Right hindlimb (tissue), 1 donor: ENCODE measurements around the gene TEX101.
"Not testable (repeated sequence)": the region's sequence is repeated elsewhere in the genome, so short reads cannot be mapped to it uniquely, and the experiment has no call there.

ENCODE experiments used
- DNase-seq: peaks from one replicate; pipeline ENCODE4 v3.0.0-alpha.2; 2018

TEX101 gene, protein sequence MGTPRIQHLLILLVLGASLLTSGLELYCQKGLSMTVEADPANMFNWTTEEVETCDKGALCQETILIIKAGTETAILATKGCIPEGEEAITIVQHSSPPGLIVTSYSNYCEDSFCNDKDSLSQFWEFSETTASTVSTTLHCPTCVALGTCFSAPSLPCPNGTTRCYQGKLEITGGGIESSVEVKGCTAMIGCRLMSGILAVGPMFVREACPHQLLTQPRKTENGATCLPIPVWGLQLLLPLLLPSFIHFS

DNA sequence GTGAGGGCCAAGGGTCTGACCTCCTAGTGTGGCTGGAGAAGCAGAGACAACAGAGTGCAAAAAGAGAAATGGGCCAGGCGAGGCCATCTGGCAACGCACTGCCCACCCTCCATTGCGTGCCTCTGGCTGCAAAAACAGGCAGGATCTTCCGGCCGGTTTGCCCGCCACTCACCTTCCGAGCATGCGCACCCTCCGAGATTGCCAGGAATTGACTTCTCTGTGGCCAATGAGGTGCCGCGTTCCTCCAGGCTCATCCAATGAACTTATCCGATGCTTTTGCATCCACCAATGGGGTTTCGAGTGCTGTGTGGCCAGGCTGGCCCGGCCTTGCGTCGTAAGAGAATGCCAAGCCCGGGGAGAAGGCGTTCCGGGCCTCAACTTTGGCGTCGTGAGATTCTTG is at the start of gene TEX101:
TSS of gene TEX101 (plus strand) at position 337 of the 400 bp plus-strand sequence. CDS start 1,030 bp downstream, outside the sequence.
- DNase-seq, result no peak

DNA sequence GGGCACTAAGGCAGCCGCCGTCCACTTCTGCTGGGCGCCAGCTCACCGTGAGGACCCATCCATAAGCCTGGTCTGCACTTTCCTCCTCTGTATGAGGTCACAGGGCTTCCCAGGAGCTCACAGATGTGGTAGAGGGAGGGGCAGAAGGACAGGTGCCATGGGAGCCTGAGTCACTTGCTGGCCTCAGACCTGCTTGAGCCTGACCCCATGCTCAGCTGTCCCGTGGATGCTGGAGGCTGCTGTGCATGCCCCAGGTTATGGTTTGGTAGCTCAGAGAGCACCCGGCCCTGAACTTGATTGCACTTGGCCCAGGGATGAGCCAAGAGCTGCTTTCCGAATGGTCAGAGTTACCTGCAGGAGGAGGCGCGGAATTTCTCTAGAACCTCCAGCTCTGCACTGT is 49.0 kb upstream of the TEX101 start:
- DNase-seq, result not testable (repeated sequence)

DNA sequence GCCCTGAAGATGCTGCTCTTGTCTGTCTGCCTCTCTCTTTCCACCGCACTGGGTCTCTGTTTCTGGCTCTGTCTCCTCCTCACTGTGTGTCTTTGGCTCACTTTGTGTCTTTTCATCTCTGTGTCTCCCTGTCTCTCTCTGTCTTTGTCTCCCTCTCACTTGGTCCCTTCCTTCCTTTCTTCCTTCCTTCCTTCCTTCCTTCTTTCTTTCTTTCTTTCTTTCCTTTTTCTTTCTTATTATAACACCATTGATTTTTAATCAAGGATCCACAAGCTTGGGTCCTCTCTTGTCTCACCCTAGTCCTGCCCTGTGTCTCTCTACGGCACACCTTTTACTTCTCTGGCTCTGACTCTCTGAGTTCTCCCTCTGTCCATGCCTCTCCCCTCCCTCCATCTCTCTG is 46.9 kb upstream of the TEX101 start:
- no peak for DNase-seq

DNA sequence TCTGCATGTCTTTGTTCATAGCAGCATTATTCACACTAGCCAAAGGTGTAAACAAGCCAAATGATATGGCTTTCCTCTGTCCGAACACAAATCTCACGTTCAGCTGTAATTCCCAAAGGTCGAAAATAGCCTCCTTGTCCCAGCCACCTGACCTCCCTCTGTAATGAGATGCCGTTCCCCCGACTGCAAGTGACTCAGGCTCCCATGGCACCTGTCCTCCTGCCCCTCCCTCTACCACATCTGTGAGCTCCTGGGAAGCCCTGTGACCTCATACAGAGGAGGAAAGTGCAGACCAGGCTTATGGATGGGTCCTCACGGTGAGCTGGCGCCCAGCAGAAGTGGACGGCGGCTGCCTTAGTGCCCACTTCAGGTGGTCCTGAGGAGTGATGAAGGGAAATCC is 45.8 kb upstream of the TEX101 start:
- DNase-seq, result not testable (repeated sequence)

DNA sequence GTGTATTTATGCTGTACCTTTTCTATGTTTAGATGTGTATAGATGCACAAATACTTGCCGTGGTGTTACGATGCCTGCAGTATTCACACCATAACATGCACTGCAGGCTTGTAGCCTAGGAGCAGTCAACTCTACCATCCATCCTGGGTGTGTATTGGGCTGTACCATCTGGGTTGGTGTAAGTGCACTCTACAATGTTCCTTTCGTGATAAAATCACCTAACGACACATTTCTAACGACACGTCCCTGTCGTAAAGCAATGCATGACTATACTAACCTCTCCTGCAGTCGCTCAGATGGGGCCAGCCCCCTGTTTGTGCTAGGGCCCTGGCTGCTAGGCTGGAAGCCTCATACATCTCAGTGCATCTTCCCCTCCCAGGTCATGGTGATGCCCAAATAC is 42.8 kb upstream of the TEX101 start:
- DNase-seq, result no peak

DNA sequence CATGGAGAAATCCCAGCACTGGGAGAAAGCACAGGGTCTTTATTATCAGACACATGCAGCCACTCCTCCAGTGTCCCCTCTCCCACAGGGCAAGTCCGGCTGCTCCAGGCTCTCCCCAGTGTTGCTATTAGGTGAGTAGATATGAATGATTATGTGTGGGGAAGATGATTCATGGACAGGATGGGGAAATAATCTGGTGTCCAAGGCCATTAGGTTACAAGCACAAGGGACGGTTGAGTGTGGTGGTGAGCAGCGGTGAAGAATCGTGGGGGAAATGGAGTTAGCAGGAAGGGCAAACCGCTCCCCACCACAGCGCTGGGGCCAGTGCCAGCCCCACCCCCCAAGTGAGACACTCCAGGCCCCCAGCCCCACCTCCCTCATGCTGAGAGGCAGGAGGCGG is 42.2 kb upstream of the TEX101 start:
- DNase-seq, result no peak

DNA sequence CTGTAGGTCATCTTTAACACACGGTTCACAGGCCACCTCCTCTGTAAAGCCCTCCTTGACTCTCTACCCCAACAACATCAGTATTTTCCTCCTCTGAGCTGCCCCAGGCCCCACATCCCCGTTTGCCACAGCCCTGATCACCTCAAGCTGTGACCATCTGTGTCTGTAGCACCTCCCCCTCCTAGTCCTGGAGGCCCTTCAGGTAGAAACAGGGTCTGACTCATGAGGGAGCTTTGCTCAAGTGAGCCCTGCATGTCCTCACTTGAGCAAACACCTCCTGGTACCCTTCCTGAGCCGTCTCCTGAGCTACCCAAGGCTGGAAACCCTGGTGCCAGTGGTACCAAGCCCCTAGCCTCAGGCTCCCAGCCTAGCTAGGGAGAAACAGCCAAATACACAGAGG is 37.1 kb upstream of the TEX101 start:
- not testable (repeated sequence) for DNase-seq

DNA sequence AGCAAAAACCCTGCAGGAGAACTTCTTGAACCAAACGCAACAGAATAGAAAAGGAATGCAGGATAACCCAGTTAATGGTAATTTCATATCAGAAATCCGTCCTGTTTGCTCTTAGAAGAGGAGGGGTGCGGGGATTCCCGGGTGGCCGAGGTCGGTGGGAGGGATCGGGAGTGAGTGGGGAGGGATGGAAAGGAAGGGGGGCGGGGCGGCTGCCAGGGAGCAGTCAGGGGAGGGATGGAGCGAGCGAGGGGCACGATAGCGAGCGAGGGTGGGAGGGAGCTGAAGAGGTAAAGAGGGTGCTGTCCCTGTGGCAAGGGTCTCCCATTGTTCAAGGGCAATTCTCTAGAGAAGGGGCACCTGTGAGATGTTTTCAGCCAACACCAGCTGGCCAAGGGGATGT is 34.7 kb upstream of the TEX101 start:
- DNase-seq, result no peak

DNA sequence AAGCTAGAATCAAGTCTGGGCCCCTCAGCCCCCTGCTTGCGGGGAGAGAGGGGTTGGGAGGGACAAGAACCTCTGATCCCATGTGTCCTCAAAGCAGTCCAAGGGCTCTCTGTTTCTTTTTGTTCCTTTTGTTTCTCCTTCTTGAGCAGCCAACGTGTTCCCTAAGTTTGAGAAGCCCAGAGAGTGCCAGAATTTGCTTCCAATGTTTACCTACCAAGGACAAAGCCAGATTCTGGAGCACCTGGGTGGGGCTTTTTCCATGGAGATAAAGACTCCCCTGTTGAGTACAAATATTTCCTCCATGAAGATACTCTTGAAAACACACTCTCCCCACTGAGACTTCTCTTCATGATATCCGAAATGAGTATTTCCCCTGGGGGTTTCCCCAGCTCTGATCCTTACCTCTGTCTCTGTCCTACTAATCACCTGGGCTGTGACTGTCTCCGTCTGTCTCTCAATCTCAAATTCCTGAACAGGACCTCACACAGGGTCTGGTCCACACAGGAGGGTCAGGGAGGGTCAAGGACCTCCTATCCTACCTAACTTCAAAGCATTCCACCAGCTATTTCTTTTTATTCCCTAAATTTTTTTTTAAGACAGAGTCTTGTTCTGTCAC is 33.8 kb upstream of the TEX101 start:
- no peak for DNase-seq

DNA sequence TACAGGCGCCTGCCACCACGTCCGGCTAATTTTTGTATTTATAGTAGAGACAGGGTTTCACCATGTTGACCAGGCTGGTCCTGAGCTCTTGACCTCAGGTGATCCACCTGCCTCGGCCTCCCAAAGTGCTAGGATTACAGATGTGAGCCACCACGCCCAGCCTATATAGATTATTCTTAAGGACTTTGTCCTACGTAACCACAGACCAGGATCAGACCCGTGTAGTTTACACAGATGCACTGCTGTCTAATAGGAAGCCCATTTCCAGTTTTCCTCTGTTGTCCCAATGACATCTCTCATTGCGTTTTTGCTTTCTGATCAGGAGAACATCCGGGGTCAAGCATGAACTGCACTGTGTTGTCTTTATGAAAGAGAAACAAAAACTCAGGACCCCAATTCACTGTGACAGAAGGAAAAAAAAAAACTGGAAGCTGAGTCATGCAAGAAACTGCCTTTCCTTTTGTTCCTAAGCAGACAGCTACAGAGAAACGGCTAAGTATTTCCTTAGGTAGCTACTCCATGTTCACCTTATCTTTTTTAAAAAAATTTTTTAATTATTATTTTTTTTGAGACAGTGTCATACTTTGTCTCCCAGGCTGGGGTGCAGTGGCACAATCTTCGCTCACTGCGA is 32.0 kb upstream of the TEX101 start:
- DNase-seq, result not testable (repeated sequence)

DNA sequence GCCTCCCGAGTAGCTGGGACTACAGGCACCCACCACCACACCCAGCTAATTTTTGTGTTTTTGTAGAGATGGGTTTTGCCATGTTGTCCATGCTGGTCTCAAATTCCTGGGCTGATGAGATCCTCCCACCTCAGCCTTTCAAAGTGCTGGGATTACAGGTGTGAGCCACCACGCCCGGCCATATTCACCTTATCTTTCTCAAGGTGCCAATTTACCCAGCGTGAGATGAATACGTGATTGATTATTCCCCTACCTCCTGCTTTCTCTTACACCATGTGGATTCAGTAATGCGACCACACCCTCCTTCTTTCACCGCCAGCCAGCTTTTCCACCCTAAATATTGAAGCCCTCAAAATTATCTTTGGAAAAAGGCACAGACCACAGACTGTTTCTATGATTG is 31.4 kb upstream of the TEX101 start:
- not testable (repeated sequence) for DNase-seq

DNA sequence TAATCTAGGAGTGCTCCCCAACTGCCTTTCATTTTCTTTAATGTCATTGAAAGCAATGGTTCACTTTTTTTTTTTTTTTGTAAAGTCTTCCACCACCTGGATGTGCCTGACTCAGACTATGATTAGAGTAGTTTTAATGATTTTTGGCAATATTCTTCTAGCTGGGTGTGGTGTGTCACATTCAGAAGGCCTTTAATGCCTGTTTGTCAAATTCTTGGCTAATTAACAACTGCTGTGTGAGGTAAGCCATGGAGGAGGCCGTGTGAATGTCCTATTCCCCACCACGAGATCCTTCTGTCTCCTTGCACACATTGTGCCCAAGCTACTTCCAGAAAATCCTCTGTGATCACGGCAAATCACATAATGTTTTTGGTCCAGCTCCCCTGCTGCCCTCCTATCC is 30.9 kb upstream of the TEX101 start:
- DNase-seq, result not testable (repeated sequence)

DNA sequence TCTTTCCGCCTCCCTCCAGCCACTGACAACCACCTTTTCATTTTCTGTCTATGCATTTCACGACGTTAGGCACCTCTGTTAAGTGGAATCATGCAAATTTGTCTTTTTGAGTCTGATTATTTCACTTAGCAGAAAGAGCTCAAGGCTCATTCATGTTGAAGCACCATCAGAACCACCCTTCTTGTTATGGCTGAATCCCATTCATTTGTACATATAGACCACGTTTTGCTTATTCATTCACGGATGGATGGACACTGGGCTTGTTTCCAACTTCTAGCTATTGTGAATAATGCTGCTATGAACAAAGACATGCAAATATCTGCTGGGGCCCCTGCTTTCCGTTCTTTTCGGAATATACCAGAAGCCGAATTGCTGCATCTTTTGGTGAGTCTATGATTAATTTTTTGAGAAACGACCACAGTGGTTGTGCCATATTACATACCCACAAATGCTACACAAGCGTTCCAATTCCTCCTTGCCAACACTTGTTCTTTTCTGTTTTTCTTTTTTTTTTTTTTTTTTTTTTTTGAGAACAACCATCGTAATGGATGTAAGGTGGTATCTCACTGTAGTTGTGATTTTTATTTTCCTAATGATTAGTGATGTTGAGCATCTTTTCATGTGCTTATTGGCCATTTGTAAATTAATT is 23.7 kb upstream of the TEX101 start:
- not testable (repeated sequence) for DNase-seq

DNA sequence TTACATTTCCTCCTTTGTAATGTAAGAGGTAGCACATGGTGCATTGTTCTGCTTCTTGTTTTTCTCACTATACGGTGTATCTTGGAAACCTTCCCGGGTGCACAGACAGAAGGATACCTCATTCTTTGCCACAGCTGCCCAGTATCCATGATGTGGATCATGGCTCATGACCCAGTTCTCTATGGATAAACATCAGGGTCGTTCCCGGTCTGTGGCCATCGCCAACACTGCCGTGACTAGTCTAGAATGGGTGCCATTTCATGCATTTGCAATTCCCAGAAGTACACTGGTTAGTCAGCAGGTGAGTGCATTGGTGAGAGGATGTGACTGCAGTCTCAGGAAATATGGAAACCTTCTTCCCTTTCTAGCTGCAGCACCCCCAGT is 23.1 kb upstream of the TEX101 start:
- not testable (repeated sequence) for DNase-seq

DNA sequence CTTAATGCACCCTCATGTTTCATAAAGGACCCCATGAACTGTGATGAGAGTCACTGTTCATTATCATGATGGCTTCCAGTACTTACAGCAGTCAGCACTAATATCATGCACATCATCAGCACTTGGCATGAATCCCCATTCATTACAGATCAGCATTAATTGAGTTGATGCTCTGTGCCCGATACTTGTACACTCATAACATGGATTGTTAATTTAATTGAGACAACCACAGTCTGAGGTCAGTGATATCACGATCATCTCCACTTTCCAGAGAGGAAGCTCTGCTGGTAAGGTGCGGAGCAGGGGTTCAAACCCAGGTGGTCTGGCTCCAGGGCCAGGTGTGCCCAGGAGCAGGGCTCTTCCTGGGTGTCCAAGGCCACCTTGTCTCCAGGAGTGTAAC is 21.2 kb upstream of the TEX101 start:
- not testable (repeated sequence) for DNase-seq

DNA sequence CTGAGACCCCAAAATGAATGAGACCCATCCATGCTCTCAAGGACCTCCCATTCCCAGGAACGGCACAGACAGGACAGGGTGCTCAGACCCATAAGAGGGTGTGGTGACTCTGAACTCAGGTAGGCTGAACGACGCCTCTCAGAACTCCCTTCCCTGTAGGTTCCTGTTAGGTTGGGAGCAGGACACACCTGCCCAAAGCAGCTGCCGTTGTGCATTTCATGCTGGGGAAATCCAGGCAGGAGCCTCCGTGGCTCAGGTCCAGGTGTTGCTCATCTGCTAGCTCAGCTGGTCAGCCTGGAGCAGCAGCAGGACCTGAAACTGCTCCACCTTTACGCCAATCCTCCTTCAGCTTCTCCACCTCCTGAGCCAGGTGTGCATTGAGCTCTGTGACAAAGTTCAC is 19.1 kb upstream of the TEX101 start:
- no peak for DNase-seq

DNA sequence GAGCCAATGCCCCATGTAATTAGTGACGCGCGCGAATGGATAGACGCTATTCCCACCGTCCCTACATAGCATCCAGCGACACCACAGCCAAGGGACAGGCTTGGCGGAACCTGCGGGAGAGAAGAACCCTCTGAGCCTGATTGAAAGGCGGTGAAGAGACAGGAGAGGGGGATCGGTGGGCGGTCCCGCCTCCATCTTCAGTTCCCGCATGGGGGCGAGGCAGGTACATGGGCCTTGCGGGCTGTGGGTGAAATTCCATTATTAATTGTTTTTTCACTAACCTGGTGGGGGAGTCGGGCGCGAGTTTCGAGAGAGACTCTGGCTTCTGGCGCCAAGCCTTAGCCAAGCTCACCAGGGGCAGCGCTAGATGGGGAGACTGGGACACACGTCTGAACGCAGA is 8.4 kb upstream of the TEX101 start:
- DNase-seq, result no peak

DNA sequence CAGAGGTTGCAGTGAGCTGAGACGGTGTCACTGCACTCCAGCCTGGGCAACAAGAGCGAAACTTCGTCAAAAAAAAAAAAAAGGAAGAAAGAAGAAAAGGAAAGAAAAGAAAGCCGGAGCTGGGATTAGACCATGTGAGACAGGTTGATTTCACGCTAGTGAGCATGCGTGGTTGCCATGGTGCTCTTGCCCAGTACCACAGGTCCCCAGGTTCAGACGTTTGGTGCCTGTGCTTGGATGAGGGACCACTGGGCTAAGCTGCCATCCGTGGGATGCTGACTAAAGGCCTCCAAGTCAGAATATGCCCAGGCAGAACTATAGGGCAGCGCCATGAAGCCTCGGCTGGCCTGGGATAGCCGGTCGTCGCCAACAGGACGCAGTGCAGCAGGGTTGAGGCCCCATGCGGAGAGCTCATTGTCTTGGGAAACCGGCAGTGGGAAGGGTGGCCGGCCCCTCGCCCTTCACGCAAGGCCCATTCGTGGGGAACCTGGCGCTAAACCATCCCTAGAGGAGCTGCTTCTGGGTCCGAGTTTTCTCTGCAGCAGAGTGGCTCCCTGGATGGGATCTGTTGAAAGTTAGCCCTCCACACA is 7.2 kb upstream of the TEX101 start:
- DNase-seq, result no peak

DNA sequence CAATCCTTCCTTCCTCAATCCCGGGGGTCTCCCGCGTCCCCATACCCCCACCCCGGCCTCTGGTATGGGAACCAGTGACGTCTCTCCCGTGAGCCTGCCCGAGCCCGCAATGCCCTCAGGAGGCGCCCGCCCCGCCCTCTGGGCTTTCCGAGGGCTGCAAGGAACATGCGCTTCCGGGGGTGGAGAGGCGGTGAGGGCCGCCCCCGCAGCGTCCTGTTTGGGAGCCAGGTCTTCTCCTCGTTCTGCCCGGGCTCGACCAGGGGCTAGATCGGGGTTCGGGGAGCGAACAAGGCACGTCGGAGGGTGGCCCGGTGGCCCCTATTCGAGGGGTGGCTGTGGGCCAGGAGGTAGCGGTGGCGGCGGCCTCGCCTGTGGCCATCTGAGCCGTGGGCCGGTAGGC is 6.6 kb upstream of the TEX101 start:
- no peak for DNase-seq

DNA sequence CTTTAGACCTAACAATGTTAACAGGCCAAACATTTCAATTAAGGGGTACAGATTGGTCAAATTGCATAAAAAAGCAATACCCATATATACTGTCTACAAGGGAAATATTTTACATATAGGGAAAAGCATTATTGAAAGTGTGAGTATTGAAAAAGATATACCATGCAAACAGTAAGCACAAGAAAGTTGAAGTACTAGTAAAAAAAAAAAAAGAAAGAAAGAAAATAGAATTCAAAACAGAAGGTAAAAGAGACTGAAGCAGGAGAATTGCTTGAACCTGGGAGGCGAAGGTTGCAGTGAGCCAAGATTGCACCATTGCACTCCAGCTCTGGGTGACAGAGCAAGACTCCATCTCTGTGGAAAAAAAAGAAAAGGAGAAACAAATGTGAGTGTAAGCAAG is 5.3 kb upstream of the TEX101 start:
- DNase-seq, result no peak

DNA sequence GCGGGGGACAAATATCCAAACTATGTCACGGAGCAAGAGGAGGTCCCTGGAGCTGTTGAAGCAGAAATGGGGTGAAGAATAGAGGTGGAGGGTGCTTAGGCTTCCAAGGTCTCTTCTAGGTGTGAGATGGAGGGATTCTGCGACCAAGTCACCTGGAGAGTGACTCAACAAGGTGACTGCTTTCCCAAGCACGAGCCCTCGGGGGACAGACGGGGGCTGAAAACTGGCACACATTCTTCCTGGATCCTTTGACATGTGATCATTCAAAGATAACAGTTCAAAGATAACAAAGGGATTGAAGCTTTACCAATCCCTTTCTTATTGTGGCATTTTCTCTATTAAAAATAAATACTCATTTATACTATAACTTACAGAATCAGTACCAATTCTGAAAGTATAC is 2.2 kb upstream of the TEX101 start:
- no peak for DNase-seq

DNA sequence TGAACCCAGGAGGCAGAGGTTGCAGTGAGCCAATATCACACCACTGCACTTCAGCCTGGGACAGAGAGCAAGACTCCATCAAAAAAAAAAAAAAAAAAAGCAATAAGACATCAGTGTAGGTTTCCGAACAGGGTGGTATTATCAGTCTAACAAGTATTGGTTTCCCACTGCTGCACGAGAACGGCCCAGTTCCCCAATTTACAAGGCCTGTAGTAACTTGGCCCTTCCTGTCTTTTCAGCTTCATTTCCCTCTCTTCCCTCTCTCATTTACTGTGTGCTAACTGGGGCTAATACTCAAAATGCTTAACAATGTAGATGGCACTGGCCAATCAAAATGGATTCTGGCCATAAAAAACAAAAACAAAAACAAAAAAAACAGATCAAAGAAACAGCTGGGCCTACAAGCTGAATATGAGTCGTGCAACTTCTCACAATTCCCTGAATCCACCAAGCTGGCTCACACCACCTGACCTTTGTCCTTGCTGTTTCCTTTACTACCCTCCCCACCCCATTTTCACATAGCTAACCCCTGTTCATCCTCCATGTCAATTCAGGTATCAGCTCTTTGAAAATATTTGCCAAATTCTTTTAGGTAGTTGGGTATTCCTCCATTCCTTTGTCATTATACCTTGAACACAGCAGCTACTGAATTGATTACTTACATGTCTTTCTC is 2.4 kb downstream of the TEX101 start:
- no peak for DNase-seq

DNA sequence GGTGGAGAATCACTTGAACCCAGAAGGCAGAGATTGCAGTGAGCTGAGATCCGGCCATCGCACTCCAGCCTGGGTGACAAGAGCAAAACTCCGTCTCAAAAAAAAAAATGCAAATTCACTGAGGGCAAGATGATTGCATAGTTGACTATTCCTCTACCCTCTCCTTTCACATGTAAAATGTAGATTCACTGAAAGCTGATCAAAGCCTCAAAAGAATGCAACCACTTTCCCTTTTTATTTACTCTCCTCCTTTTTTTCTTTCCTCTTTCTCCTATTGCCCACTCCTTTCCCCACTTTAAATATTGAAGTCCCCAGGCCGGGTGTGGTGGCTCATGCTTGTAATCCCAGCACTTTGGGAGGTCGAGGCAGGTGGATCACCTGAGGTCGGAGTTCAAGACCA is 6.3 kb downstream of the TEX101 start:
- no peak for DNase-seq
